ELR (cell line): ENCODE measurements around the gene MICAL2.

Experiments used
- DNase-seq: peaks from one replicate; pipeline ENCODE4 v3.0.0-alpha.2; 2015; ENCODE audit warnings: low read depth

MICAL2 gene

DNA sequence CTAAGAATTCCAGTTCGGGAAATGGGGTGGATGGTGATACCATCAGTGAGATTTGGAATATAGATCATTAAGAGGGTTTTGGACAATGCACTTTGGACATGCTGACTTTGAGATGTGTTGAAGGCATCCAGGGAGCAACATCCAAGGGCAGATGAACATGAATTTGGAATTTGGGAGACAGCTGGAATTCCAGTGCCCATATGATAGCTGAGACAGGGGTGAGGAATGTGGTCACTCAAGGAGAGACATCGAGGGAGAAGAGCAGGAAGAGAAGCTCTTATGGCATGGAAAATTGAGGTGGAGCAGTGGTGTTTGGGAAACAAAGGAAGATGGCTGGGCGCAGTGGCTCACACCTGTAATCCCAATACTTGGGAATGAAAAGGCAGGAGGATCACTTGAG lies 11.8 kb upstream of the MICAL2 start:
- no peak for DNase-seq

DNA sequence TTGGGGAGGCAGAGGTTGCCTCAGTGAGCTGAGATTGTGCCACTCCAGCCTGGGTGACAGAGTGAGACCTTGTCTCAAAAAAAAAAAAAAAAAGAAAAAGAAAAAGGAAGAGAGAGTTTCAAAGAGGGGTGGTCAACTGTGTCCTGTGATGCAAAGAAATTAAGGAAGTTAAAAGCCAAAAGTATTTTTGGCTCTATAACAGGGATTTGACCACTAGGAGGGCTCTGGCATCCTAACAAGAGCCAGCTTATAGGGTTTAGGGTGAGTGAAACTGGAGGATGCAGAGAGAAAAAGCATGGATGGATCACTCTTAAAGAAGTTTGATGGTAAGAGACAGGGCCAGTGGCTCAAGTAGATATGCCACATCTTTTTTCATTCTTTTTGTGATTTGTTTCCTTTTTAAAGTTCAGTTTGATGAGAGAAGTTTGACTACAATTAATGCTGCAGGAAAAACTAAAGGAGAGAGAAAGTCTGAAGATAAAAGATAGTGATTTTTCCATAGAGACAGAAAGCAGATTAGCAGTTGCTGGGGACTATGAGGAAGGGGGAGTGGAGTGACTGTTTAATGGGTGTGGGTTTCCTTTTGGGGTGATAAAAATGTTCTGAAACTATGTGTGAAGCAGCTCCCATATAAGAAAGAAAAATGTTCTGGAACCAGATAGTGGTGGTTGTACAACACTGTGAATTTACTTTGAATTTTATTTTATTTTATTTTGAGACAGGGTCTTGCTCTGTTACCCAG lies 11.1 kb upstream of the MICAL2 start:
- DNase-seq: peak; percentile 29

DNA sequence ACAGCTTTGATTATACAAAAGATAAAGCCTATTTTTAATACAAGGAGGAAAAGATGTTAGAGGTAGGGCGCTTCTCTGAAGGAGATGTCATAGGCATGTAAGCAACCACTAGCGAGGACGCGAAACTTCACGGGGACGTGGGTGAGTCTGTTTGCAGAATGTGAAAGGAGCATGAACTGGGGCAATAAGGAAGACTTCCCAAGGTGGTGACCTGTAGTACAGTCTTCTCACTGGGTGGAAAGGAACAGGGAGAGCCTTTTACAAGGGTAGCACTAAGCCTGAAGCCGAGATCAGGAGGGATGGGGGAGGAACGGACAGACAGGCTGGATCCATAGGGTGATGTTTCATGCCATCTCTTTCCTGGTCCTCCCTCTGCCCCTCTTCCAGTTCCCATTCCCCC lies 10.0 kb upstream of the MICAL2 start:
- DNase-seq: no peak

DNA sequence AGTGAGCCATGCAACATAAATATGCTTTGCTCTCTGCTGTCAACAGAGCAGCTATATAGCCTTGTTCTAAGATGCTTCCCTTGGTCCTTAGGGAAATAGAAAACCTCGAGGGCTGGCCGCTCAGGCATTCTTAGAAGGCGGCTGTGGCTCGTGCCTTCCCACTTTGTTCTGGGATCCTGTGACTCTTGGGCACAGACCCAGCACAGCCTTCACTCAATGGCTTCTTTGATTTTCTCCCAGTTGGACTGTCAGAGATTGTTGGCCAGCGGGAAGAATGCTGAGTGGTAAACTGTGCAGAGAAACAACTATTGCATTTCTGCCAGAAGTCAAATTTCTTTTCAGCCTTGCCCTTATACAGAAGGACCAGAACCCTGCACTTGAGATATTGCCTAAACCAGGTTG lies 9.5 kb upstream of the MICAL2 start:
- DNase-seq: no peak

DNA sequence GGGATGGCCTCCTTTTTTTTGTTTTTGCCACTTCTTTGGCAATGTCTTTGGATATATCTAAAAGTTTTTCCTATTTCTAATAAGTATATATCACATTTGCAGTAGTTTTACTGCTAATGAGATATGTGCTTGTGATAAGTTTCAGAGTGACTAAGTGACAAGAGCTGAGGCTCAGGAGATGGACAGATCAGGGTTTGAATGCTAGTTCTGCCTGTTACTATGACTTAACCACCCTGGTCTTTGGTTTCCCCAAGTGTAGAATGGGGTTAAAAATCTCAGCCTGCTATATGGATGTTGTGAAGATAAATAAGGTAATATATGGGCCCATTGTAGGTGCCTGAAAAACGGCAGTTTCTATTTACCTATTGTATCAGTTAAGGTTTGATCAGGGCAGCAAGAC lies 9.1 kb upstream of the MICAL2 start:
- DNase-seq: no peak

DNA sequence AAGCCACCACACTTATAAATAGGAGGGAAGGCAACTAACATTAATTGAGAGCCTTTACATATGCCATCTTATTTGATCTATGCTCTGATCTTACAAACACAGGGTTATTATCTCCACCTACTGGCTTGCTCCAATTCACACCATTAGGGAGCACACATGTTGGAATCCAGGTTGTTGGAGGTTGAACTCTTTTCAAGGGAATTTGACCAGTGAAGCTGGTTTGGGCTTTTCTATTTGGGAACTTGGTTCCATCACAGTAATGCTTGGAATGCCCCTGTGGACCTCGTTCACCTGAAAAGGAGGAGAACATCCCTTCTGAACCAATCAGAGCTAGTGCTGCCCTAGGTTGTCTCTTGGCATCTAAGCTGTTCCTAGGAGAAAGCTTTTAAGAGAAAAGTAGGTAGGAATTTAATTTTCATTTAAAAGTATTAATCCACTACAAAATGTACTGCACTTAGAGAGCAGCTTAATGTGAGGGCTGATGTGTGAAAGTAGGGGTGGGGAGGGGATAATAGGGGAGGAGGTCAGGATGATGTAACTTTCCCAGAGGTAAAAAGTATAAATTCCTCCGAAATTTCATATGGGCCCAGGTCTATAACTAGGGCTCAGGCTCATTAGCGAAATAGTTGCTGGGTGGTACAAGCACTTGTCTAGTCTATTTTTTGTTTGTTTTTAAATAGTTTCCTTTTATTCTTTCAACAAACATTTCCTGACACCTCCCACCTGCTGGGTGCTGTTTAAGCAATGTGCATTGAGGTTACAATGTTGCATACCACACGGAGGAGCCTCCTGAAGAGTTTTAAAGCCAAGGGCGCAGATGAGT lies 7.6 kb upstream of the MICAL2 start:
- peak; percentile 42 for DNase-seq

DNA sequence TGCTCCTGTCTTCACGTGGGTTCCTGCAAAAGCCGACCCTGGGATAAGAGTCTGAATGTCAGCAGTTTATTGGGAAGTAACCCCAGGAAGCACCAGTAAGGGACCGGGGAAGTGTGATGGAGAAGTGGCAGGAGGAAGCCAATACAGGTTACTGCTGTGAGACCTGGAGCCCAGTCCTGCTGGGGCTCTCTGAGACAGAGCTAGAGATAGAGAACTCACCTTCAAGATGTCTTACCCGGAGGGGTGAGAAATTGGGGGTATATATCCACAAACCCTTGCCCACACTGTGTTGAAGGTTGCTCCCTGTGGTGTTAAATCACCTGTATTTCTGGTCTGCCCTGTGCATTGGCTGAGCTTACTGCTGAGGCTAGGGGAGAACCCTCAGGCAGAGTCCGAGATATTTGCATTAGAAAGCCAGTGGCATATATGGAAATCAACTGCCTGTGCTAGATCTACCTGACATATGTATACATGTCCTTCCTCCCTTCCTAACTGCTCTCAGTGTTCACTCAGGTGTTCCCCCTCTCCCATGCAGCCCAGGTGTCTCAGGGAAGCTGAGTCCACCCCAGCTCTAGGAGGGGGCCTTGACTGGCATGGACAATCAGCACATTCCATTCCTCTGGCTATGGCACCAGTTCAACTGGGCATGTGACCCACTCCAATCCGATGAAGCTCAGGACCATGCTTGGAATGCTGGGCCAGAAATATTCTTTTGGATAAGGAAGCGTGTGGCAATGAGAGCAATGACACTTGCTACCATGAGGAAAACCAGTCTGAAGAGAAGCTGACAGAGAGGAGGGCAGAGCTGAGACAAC lies 6.8 kb upstream of the MICAL2 start:
- DNase-seq: no peak

DNA sequence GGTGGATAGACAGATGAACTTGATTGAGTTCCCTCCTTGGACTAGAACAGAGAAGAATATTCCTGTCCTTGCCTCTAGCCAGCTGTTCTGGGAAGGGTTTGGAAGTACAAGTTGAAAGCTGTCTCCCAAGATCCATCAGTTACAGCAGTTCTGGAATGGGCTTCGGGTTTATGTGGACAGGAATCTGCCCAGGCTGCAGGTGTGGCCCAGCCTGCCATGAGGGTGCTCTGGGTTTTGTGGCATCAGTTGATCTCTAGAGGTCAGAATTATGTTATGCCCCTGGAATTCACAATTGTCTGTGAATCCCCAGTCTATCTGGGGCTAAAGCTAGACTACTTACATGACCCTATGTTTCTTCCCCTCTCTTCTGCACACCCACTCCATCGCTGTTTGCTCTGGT lies 4.9 kb upstream of the MICAL2 start:
- no peak for DNase-seq

DNA sequence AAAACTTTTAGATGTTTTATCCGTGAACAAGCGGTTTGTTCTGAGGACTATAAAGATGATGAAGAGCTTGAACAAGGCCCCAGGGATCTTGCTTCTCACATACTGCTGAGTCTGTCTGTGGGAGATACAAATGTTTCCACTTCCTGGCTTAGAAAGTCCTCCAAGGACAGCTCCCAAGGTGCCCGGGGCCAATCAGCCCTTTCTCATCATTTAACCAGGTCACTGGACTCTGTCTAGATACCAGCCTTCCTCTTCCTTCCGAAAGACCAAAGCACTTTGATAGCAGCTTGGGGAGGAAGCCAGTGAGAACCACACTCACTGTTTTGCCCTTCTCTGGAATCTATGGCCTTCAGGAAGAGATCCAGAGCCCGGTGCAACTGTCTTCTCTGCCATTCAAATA lies 4.3 kb upstream of the MICAL2 start:
- no peak for DNase-seq

DNA sequence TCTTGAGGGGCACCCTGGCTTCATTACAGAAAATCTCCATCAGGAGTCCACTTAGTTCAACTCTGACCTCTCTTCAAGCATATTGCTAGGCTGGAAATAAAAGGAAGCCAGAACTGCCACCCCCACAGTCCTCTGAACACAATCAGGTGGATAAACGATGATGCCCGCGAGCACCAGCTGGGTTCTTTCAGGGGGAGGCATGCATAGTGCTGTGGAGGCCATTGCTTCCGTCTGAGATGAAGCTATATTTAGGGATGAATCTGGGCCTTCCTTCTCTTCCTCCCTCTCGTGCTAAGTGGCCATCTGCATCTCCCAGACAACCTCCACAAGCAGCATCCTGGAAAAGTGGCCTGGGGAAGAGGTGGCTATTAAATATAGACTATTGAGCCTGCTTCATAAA lies 3.9 kb upstream of the MICAL2 start:
- DNase-seq: no peak

DNA sequence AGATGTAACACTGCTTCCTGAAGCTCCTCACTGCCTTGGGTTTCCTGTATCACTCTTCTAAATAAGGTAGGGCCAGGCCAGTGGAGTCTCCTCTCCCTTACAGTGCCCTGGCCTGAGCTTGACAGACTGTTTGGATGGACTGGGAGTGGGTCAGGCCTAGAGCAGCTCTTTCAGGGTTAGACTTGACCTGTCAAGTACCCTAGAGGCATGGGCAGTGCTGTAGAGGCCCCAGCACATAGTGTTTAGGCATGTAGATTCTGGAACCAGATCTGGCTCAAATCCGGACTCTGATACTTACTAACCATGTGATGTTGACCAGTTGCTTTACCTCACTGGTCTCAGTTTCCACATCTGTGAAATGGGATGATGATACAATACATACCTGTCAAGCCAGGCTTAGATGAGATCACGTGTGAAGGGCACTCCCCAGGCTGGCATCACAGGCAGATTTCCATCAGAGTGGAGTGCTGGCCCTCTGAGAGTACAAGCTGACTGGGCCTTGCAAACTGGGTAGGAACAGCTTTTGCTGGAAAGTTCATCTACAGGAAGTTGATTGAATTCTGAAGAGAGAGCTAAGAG lies 1.4 kb upstream of the MICAL2 start:
- DNase-seq: no peak

DNA sequence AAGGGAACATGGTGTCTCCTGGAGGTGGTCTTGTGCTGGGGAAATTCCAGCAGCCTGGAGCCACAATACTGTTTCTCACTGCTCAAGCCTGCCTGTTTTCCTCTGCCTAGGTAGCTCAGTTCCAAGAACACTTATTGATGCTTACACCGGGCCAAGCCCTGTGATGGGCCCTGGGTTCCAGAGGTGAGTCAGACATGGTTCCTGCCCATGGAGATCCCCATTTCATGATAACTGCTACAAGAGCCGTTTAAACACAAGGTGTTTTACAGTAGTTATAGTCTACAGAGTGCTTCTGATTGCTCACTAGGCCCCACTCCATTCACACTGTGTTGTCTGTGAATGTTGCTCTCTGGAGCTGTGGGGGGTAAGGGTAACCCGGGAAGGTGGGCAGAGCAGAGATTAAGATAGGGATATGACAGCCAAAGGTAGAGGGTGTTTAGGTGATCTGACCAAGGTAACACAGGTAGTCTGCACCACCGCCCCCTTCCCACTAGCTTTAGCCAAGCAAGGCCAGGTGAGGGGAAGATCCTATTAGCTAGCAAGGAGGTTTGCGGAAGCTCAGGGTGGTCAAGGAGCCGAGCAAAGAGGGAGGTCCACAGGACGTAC lies 696 bp upstream of the MICAL2 start:
- DNase-seq: peak; percentile 24

DNA sequence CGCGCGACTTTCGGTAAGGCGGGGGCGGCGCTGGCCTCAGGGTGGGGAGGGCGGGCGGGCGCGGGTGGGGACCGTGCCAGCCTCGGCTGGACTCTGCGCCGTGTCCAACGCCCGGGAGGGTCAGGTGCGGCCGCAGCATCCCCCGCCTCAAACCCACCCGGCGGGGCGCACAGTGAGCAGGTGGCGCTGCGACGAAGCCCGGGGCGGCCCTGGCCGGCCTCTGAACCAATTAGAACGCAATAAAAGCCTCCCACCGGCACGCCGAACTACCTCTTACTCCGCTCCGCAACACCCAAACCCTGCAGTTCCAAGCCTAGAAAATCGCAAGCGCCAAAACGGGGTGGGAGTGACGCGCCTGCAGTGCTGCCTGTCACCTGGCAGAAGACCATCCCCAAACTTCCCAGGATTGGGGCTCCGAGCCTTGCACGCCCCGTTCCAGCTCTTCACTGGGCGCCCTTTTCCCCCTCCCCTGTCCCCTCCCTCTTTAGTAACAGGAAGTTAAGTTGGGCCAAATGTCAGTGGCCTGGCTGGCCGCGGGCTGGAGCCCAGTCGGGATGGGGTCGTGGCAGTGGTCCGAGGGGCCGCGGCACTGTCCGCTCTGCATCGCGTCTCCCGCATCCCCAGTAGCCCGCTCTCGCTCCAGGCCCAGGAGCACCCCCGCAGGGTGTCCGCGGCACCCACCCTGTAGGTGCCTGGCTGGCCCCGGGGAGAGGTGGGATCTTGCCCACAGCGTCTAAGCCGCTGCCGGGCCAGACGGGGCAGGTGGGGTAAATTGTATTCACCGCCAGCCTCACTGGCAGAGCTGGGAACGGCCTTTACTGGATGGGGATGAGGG lies 541 bp downstream of the MICAL2 start:
- DNase-seq: peak; percentile 45

DNA sequence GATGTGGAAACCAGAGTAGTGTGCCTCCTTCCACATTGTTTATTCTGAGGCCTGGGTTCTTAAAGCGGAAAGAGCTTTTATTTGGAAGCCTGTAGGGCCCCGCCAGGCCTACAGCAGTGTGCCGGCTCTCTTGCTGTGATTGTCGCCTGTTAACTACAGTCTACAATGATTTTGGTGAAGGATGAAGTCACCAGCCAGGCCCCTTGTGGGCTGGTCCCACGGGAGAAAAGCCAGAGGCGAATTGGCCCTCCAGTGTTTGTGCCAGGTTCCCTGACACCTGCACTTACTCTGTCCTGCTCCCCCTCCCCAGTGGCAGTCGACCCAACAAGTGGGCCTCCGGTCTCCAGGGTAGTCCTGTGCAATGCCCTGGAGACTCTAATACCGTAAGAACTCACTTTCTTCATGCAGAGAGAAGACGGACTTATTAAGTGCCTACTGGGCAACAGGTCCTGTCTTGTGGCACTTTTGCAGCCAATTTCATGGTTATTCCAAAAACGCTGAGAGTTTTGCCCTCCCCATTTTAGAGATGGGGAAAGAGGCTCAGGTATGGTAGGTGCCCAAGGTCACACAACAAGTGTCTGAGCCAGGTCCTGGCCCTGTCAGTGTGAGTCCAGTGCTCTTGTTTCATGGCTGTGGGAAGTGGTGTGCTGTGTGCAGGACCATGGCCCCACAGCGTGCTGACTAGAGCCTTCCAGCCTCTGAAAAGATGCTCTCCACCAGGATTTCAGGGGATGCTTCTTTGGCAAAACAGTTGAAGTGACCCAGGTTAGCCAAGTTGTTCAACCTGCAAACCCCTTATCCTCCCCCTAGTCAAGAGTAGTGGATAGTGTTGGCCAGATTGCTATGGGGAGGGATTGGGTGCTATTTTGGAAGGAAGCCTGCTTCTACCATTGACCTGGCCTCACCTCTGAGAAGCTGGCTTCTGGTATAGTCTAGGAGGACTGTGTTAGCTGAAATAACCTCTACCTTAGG lies 1.4 kb downstream of the MICAL2 start:
- DNase-seq: no peak

DNA sequence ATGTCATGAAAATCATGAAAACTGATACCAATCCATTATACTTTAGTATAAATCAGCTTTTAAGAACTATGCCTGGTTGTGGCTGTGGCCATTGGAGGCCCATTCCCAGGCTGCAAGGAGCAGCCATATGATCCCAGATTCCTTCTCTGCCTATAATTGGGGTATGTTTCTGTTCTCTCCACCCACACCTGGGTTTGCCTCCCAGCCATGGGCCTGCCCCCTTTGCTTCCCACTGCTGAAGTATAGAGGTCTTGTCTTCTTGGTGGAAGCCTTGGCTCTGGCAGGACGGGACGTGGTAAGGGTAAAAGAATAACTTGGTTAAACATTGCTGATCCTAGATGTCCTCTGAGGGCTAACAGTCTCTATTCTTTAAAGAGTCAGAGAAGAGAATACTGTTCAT lies 2.4 kb downstream of the MICAL2 start:
- no peak for DNase-seq

DNA sequence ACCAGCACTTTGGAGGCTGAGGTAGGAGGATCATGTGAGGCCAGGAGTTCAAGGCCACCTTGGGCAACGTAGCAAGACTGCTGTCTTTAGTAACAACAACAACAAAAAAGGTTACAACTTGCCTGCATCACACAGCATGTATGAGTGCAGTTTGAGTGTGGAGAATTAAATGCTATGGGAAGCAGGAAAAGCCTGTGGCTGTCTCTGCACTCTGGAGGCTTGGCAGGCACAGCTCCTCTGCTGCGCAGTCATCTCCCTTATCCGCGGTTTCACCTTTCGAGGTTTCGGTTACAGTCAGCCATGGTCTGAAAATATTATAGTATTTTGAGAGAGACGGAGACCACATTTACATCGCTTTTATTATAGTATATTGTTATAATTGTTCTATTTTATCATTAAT lies 2.9 kb downstream of the MICAL2 start:
- DNase-seq: no peak

DNA sequence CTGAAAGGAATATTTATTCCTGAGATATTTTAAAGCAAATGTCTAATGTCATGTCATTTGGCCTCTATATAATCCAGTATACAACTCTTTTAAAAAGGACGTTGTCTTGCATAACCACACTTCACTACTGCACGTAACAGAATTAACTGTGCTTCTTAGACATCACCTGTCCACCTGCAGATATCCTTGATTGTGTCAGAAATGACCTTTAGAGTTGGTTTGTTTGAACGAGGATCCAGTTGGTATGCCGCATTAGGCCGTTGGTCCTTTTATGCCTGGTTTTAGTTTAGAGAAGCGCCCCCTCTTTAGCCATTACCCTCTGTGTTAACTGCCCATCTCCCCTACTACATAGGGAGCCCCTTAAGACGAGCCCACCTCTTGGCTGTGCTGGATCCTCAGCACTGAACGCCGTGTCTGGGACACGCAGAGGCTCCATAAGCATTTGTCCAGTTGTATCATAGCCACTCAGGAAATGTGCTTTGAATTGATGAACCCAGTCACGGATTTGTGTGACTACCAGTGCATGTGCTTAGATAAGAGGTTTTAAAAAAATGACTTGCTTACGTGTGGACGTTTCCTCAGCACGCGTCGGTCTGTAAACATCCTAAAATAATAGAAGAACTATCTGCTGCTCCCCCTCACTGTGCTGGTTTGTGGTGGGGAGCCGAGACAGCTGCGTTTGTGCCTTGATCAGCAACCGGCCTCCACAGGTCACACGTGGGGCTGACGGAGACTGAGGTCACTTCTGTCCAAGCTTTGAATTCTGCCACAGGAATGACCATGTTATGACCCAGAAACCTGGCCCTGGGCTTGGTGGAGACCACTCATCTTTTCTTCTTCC lies 4.0 kb downstream of the MICAL2 start:
- no peak for DNase-seq

DNA sequence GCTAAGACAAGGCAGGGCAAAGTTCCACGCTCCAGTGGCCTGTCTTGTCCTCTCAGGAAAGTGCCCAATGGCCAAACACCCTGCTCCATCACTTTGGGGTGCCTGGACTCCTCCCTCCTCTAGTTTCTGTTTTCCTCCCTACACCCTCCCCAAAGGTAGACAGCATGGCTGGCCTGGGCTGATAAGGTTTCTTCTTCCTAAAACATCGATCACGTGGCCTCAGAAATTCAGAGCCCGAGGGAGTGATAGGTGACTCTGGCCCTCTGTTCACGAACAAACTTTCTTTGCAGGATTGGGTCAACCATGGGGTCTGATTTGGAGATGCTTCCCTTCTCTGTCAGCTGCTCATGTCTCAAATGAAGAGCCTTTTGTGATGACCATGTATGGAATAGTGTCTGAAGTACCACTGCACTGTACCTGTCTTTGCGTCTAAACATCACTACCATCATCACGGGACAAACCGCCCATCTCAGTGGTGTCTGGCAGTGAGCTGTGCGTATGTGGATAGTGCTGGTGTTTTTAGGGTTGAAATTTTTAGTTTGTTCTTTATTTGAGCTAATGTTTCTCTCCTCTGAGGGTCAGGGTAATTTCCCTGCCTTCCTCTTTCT lies 6.1 kb downstream of the MICAL2 start:
- DNase-seq: no peak

DNA sequence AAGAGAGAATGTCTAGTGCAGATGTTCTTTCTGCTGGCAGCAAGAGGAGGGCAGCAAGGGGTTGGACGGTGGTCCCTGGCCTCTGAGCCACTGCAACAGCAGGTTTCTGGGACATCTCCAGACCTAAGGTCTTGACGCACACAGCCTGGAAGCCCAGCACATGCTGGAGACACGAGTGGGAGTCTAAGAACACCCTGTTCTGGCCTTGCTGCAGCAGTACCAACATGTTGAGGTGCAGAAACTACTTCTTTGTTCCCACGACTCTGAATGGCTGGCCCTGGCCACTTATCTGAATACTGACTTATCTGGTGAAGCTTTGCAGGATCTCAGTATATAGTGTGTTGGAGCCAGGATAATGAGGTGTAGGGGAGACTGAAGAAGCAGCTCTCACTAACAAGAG lies 6.8 kb downstream of the MICAL2 start:
- no peak for DNase-seq
